ENCODE data around the gene ATP2A2. TPM values are rescaled to one million over a fixed set of nuclear protein-coding genes. Genes with fewer than 3 reads are reported as not detected.

Gene ATP2A2
- total and polyA plus RNA-seq, 12 donors: 20.8 to 312 (median 121) TPM

GRCh38 chr12:110266980-110267620 lies 13.9 kb upstream of the ATP2A2 start:
- peak in 5 of 7 donors; percentile 37 to 69 (median 46) for DNase-seq
- H3K27ac ChIP-seq: peak overlapping the region in 2 of 5 donors; percentile 37 to 41
- H3K4me3 ChIP-seq: no peak overlapping the region
- no peaks in the 10 kb centered on the region for H3K9me3 ChIP-seq (replicated peaks in 1 of 3)
- TF ChIP-seq CTCF (IDR thresholded peaks at IDR 0.05) (no peak), POLR2A (IDR thresholded peaks at IDR 0.05) (no peak)
- WGBS, 4 donors: 37 to 40% (median 39%) methylated on average over 9 of the region's 9 CpGs
- no peaks in the 10 kb centered on the region for H3K27me3 ChIP-seq
- peaks cover 19 to 43% of the 10 kb centered on the region in 2 donors for H3K4me1 ChIP-seq (replicated peaks in 1 of 2)
- no peaks in the 10 kb centered on the region for H3K36me3 ChIP-seq (replicated peaks in 1 of 2)
- intact Hi-C loops (cut with DNase I): no loop called here

- peak overlapping the region in 2 of 5 donors; percentile 7 to 56 for H3K27ac ChIP-seq
- H3K4me1 ChIP-seq (replicated peaks in 1 of 2): peaks cover 19 to 43% of the 10 kb centered on the region in 2 donors
- WGBS, 4 donors: 31 to 45% (median 36%) methylated on average over 8 of the region's 8 CpGs
Observed at GRCh38 chr12:110269622-110270124, 11.4 kb upstream of the ATP2A2 start.

GRCh38 chr12:110270125-110270962 lies 10.7 kb upstream of the ATP2A2 start:
- peak overlapping the region in 2 of 5 donors; percentile 7 to 56 for H3K27ac ChIP-seq
- no peaks in the 10 kb centered on the region for H3K27me3 ChIP-seq
- intact Hi-C loops (cut with DNase I): no loop called here
- 47 to 54% (median 49%) methylated on average over 5 of the region's 5 CpGs for WGBS, 4 donors
- TF ChIP-seq CTCF (IDR thresholded peaks at IDR 0.05) (no peak), POLR2A (IDR thresholded peaks at IDR 0.05) (no peak)
- H3K4me3 ChIP-seq: no peak overlapping the region
- H3K36me3 ChIP-seq (replicated peaks in 1 of 2): no peaks in the 10 kb centered on the region
- peaks cover 19 to 43% of the 10 kb centered on the region in 2 donors for H3K4me1 ChIP-seq (replicated peaks in 1 of 2)
- H3K9me3 ChIP-seq (replicated peaks in 1 of 3): no peaks in the 10 kb centered on the region
- DNase-seq: peak; percentile 66 to 85 (median 79)

More at GRCh38 chr12:110269622-110270124, 11.4 kb upstream of the ATP2A2 start:
- intact Hi-C loops (cut with DNase I): no loop called here
- no peaks in the 10 kb centered on the region for H3K27me3 ChIP-seq
- TF ChIP-seq CTCF (IDR thresholded peaks at IDR 0.05) (no peak), POLR2A (IDR thresholded peaks at IDR 0.05) (no peak)
- no peak overlapping the region for H3K4me3 ChIP-seq
- no peaks in the 10 kb centered on the region for H3K9me3 ChIP-seq (replicated peaks in 1 of 3)
- DNase-seq: peak in 4 of 7 donors; percentile 23 to 53 (median 38)
- H3K36me3 ChIP-seq (replicated peaks in 1 of 2): no peaks in the 10 kb centered on the region

GRCh38 chr12:110271015-110271414 lies 10.0 kb upstream of the ATP2A2 start:
- Histone ChIP-seq H3K4me3 (no peak overlapping the region), H3K4me1 (replicated peaks in 1 of 2) (peaks cover 19 to 43% of the 10 kb centered on the region in 2 donors), H3K36me3 (replicated peaks in 1 of 2) (no peaks in the 10 kb centered on the region), H3K27me3 (no peaks in the 10 kb centered on the region), H3K9me3 (replicated peaks in 1 of 3) (no peaks in the 10 kb centered on the region), H3K27ac (peak overlapping the region in 1 of 5 donors; percentile 7)
- intact Hi-C loops (cut with DNase I): no loop called here
- TF ChIP-seq POLR2A (IDR thresholded peaks at IDR 0.05) (no peak), CTCF (IDR thresholded peaks at IDR 0.05) (no peak)
- WGBS, 4 donors: 33 to 45% (median 41%) methylated on average over 2 of the region's 2 CpGs
- no peak for DNase-seq
